HG03439 (cell line): ENCODE results near the gene AKAP9.
"Not testable (repeated sequence)": the region's sequence is repeated elsewhere in the genome, so short reads cannot be mapped to it uniquely, and the experiment has no call there.

Experiments used
- ATAC-seq: cut with Tn5 transposase; IDR thresholded peaks from one replicate; pipeline ENCODE4 v1.9.1; 2021; ENCODE audit warnings: mild to moderate bottlenecking, moderate library complexity; ENCODE audit not compliant: unreplicated experiment

The AKAP9 gene

DNA sequence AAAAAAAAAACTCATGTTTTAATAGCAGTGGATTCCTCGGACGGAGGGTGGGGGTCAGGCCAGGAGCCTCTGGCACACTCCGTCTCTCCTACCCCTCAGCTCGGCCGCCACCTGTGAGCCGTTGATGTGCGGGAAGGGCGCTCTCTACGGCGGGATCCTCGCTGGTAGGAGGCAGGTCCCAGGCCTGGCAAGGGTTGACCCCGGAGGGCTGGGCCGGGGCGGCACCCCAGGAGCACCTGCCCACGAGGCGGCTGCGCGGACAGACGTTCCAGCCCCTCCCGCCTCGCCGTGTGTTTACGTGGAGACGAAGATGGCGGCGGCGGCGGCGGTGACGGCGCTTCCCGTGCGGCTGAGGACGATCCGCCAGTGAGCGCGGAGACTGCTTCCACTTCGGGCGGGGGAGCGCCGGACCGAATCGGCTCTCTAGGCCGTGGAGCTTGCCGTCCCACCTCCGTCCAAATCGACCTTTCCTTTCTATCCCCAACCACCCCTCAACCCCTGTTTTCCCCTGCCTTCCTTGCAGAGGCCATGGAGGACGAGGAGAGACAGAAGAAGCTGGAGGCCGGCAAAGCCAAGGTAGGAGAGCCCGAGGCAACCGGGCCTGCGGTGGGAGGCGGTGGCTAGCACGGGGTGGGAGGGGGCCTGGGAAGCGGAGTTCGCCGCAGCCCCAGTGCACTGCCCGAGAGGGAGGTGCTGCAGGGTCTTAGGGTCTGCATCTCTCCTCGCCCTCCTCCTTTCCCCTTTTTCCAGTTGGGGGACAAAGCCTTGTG, at the start of gene AKAP9:
AKAP9 (plus strand) TSS at position 291 of the 770 bp plus-strand sequence; CDS start at position 529, 238 bp downstream.
- peak; percentile 96 for ATAC-seq

- ATAC-seq = no peak
Measured at GRCh38 chr7:91892099-91892705, 48.5 kb upstream of the AKAP9 start.

- ATAC-seq = no peak
Measured at GRCh38 chr7:91892821-91893340, 47.8 kb upstream of the AKAP9 start.

- not testable (repeated sequence) for ATAC-seq
Measured at GRCh38 chr7:91893699-91894098, 47.0 kb upstream of the AKAP9 start.

DNA sequence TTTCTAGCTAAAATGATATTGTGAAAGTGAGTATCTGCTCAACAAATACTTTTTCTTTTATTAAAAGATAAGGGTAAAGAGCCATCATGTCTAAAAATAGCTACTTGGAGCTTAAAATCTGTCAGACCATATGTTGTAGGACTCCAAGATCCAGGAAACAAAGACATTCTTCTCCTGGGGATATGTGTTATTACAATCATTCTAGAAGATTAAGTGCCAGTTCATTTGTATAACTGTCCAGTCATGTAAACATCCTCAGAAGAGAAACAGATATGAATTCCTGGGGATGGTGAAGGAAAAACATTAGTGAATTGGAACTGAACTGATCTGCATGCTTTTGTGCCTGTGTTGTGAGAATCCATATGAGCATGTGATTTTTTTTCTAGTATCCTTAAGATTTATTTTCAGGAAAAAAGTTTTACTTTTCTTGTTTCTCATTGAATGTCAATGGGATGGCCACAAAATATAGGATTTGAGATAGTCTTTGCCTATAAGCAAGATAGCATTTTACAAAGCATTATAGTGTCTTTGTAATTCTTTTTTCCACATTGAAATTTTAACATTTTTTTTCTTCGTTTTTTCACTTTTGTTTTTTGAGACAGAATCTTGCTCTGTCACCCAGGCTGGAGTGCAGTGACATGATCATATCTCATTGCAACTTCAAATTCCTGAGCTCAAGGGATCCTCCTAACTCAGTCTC, 45.7 kb upstream of the AKAP9 start:
- no peak for ATAC-seq

DNA sequence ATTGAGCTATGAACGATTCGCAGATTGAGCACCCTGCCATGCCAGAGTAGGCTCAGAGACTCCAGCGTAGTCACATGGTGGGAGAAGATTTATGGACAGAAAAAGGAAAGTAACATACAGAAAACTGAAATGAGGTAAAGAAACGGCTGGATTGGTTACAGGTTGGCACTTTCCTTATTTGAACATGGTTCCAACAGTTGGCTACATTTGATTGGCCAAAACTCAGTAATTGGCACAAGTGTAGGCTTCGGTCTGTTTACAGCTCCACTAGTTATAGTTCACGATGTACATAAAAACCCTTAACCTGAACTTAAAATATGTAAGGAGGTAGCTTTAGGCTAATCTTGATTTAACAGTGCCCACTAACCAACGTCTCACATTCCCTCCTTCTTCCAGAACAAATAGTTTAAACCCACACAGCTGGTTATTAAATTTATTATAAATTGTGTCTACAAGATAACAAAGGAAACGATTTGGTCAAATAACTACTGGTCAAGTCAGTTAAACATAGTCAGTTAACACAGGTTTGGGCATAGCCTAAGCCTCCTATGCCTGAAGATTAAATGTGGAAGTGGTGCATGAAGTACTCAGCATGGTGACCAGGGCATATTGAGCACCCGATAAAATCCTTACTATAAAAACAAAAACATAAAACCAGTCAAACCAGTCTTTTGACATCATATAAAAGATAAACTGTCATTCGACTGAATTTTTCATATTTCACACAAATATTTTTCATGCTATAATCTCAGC, 42.2 kb upstream of the AKAP9 start:
- no peak for ATAC-seq

- no peak for ATAC-seq
Measured at GRCh38 chr7:91899563-91899962, 41.1 kb upstream of the AKAP9 start.

- no peak for ATAC-seq
Measured at GRCh38 chr7:91910171-91910570, 30.5 kb upstream of the AKAP9 start.

DNA sequence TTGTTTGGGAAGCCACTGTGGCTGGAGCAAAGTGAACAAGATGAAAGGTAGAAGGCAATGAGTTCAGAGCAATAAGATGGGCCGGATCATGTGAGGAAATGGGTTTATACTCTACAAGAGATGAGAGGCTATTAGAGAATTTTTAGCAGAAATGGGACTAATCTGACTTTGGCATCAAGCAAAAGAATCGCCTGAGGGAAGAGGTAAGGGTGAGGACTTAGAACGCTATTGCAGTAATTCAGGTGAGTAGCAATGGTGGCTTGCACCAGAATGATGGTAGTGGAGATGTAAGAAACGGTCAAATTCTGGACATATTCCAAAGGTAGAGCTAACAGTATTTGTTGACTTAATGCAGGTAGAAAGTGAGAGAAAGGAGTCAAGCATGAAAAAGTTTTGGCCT, 29.5 kb upstream of the AKAP9 start:
- ATAC-seq = no peak

GRCh38 chr7:91912494-91912893, 28.2 kb upstream of the AKAP9 start:
- no peak for ATAC-seq

- ATAC-seq = no peak
Measured at GRCh38 chr7:91913612-91914011, 27.1 kb upstream of the AKAP9 start.

DNA sequence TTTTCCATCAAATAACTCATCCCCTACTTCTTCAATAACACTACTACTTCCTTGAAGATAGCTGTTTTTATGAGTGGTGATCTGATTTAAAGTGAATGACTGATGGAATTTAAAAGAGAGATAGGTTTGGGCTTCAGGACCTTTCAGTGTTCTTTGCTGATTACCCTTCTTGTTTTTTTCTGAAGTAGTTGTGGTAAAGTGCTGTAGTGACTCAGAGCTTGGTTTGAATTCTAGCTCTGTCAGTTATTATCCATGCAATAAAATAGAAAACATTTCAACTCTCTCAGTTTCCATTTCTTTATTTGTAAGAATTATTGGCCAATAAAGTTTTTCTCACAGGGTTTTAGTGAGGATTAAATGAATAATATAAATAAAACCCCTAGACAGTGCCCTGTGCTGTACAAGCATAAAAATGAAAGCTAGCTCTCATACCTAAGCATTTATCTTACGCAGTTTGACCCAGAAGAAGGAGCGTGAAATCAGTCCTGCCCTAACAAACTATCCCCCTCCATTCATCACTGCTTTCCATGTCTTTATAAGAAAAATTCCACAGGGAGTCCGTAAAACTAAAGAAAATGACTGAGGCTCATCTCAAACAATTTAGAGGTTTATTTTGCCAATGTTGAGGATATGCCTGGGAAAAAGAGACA, 25.1 kb upstream of the AKAP9 start:
- no peak for ATAC-seq

GRCh38 chr7:91916051-91916440, 24.6 kb upstream of the AKAP9 start:
- no peak for ATAC-seq

DNA sequence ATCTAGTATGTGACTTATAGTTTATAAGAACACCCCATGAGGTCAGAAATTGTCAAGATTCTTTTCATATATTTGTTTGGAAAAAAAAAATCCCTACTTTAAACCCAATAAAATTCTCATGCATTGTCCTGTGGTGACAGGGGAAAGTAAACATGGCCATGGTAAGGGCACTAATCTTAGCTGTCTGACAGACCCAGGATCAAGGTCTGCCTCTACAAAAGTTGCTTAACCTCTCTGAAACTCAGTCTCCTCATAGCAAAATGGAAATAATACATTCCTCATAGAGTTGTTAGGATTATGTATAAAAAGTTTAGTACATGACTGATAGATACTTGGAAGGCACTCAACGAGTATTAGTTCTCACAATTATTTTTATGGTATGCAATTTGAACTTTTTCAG, 22.3 kb upstream of the AKAP9 start:
- ATAC-seq = no peak

DNA sequence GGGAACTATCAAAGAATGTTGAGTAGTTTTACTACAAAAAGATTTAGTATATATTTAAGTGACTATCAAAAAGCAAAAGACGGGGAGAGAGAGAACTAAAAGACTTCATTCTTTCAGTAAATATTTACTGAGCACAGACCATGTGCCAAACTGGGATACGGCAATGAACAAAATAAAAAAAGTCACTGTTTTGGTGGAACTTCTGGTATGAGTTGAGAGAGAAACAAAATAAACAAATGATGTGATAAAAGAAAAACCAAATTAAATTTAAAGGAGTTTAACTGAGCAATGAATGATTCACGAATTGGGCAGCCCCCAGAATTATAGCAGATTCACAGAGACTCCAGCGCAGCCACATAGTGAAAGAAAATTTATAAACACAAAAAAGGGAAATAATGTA, 17.8 kb upstream of the AKAP9 start:
- ATAC-seq = no peak

- no peak for ATAC-seq
Measured at GRCh38 chr7:91927912-91928311, 12.8 kb upstream of the AKAP9 start.

- ATAC-seq = peak; percentile 74
Measured at GRCh38 chr7:91929463-91929862, 11.2 kb upstream of the AKAP9 start.

- ATAC-seq = peak; percentile 23
Measured at GRCh38 chr7:91940171-91940570, 491 bp upstream of the AKAP9 start.

GRCh38 chr7:91941450-91941849, 788 bp downstream of the AKAP9 start:
- ATAC-seq = peak; percentile 35

- no peak for ATAC-seq
Measured at GRCh38 chr7:91942312-91942711, 1.6 kb downstream of the AKAP9 start.
